Measurements from ENCODE around the gene ATOH8.

The ATOH8 gene

GRCh38 chr2:85799215-85799956 is 45.6 kb downstream of the ATOH8 start:
- H4K8ac ChIP-seq (ENCODE audit: low read length), result no peak overlapping the region
- no peak overlapping the region for H3K27ac ChIP-seq (ENCODE audit: low read length, poor library complexity, severe bottlenecking)
- no peak overlapping the region for H3K18ac ChIP-seq (ENCODE audit: low read depth in 1 of 2, low read length in 2 of 2)
- H2BK12ac ChIP-seq (ENCODE audit: low read length in 2 of 2), result peak overlapping the region in 1 of 2 experiments; percentile 14
- H3K27me3 ChIP-seq (ENCODE audit: control insufficient read depth in 1 of 2, insufficient read depth in 1 of 2, low read length in 2 of 2), result peaks cover 6% of the 10 kb centered on the region in 2 experiments
- H4K91ac ChIP-seq (ENCODE audit: low read length), result no peak overlapping the region
- no peak overlapping the region for H3K9ac ChIP-seq (ENCODE audit: low read length)
- H3K9me3 ChIP-seq (ENCODE audit: control insufficient read depth, low read length), result peaks cover 7% of the 10 kb centered on the region
- 76% methylated on average over 9 of the region's 11 CpGs for WGBS
- H2BK15ac ChIP-seq (ENCODE audit: low read depth, poor library complexity, severe bottlenecking), result no peak overlapping the region
- H3K79me1 ChIP-seq (replicated peaks; ENCODE audit: low read length, poor library complexity, severe bottlenecking), result no peaks in the 10 kb centered on the region
- H2AFZ ChIP-seq (ENCODE audit: low read depth, low read length), result no peak overlapping the region
- no peak overlapping the region for H2AK5ac ChIP-seq (ENCODE audit: low read length, severe bottlenecking)
- H3K23ac ChIP-seq (ENCODE audit: low read length in 2 of 2), result no peak overlapping the region
- no peak overlapping the region for H3K4ac ChIP-seq (ENCODE audit: low read depth in 1 of 2, low read length in 2 of 2)
- no peak overlapping the region for H3K14ac ChIP-seq (ENCODE audit: low read length in 2 of 2)
- H3K4me2 ChIP-seq (ENCODE audit: low read length, poor library complexity, severe bottlenecking), result no peak overlapping the region
- H3K36me3 ChIP-seq (ENCODE audit: control insufficient read depth in 1 of 2, insufficient read depth in 2 of 2, low read depth in 1 of 2, low read length in 2 of 2), result no peaks in the 10 kb centered on the region
- H2BK5ac ChIP-seq (ENCODE audit: low read depth, low read length, poor library complexity, severe bottlenecking), result no peak overlapping the region
- no peak overlapping the region for H2BK120ac ChIP-seq (ENCODE audit: low read depth, low read length)
- no peak overlapping the region for H3K4me3 ChIP-seq (ENCODE audit: insufficient read depth in 1 of 2, low read depth in 1 of 2, low read length in 2 of 2)
- H3K4me1 ChIP-seq (ENCODE audit: control insufficient read depth, insufficient read depth, low read depth, low read length), result peaks cover 25% of the 10 kb centered on the region
- no peak for DNase-seq

DNA sequence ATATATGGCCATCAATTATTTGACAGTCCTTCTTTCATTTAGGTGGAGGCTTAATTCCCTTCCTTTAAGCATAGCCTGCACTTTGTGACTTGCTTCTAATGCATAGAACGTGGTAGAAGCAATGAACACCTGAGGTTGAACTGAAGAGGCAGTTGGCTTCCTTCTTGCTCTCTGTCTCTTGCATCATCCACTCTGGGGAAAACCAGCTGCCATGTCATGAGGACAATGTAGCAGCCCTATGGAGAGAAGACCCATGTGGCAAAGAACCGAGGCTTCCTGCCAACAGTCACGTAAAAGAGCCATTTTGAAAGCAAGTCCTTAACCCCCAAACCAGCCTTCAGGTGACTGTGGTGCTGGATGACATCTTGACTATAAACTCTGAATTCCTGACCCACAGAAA is 46.8 kb downstream of the ATOH8 start:
- no peak overlapping the region for H2AK5ac ChIP-seq (ENCODE audit: low read length, severe bottlenecking)
- DNase-seq, result no peak
- no peak overlapping the region for H3K23ac ChIP-seq (ENCODE audit: low read length in 2 of 2)
- H4K91ac ChIP-seq (ENCODE audit: low read length), result no peak overlapping the region
- no peak overlapping the region for H3K14ac ChIP-seq (ENCODE audit: low read length in 2 of 2)
- no peaks in the 10 kb centered on the region for H3K79me1 ChIP-seq (replicated peaks; ENCODE audit: low read length, poor library complexity, severe bottlenecking)
- H4K8ac ChIP-seq (ENCODE audit: low read length), result no peak overlapping the region
- H3K4me3 ChIP-seq (ENCODE audit: insufficient read depth in 1 of 2, low read depth in 1 of 2, low read length in 2 of 2), result no peak overlapping the region
- no peak overlapping the region for H3K27ac ChIP-seq (ENCODE audit: low read length, poor library complexity, severe bottlenecking)
- H2BK12ac ChIP-seq (ENCODE audit: low read length in 2 of 2), result no peak overlapping the region
- H3K4me1 ChIP-seq (ENCODE audit: control insufficient read depth, insufficient read depth, low read depth, low read length), result peaks cover 16% of the 10 kb centered on the region
- H3K18ac ChIP-seq (ENCODE audit: low read depth in 1 of 2, low read length in 2 of 2), result no peak overlapping the region
- H2BK120ac ChIP-seq (ENCODE audit: low read depth, low read length), result no peak overlapping the region
- no peak overlapping the region for H2BK5ac ChIP-seq (ENCODE audit: low read depth, low read length, poor library complexity, severe bottlenecking)
- WGBS, result 81% methylated on average over 2 of the region's 3 CpGs
- H2AFZ ChIP-seq (ENCODE audit: low read depth, low read length), result no peak overlapping the region
- no peak overlapping the region for H3K9ac ChIP-seq (ENCODE audit: low read length)
- no peak overlapping the region for H2BK15ac ChIP-seq (ENCODE audit: low read depth, poor library complexity, severe bottlenecking)
- H3K36me3 ChIP-seq (ENCODE audit: control insufficient read depth in 1 of 2, insufficient read depth in 2 of 2, low read depth in 1 of 2, low read length in 2 of 2), result no peaks in the 10 kb centered on the region
- no peak overlapping the region for H3K4ac ChIP-seq (ENCODE audit: low read depth in 1 of 2, low read length in 2 of 2)
- H3K9me3 ChIP-seq (ENCODE audit: control insufficient read depth, low read length), result peaks cover 7% of the 10 kb centered on the region
- H3K27me3 ChIP-seq (ENCODE audit: control insufficient read depth in 1 of 2, insufficient read depth in 1 of 2, low read length in 2 of 2), result peaks cover 6% of the 10 kb centered on the region in 2 experiments
- H3K4me2 ChIP-seq (ENCODE audit: low read length, poor library complexity, severe bottlenecking), result no peak overlapping the region

GRCh38 chr2:85801871-85802270 is 48.1 kb downstream of the ATOH8 start:
- H3K36me3 ChIP-seq (ENCODE audit: control insufficient read depth in 1 of 2, insufficient read depth in 2 of 2, low read depth in 1 of 2, low read length in 2 of 2), result no peaks in the 10 kb centered on the region
- no peak for DNase-seq
- H3K27ac ChIP-seq (ENCODE audit: low read length, poor library complexity, severe bottlenecking), result no peak overlapping the region
- H2AK5ac ChIP-seq (ENCODE audit: low read length, severe bottlenecking), result no peak overlapping the region
- H2AFZ ChIP-seq (ENCODE audit: low read depth, low read length), result no peak overlapping the region
- no peak overlapping the region for H3K23ac ChIP-seq (ENCODE audit: low read length in 2 of 2)
- H3K4me2 ChIP-seq (ENCODE audit: low read length, poor library complexity, severe bottlenecking), result no peak overlapping the region
- H3K27me3 ChIP-seq (ENCODE audit: control insufficient read depth in 1 of 2, insufficient read depth in 1 of 2, low read length in 2 of 2), result peaks cover 0 to 6% of the 10 kb centered on the region in 2 experiments
- no peak overlapping the region for H3K18ac ChIP-seq (ENCODE audit: low read depth in 1 of 2, low read length in 2 of 2)
- no peaks in the 10 kb centered on the region for H3K79me1 ChIP-seq (replicated peaks; ENCODE audit: low read length, poor library complexity, severe bottlenecking)
- H2BK15ac ChIP-seq (ENCODE audit: low read depth, poor library complexity, severe bottlenecking), result no peak overlapping the region
- H4K8ac ChIP-seq (ENCODE audit: low read length), result no peak overlapping the region
- H2BK12ac ChIP-seq (ENCODE audit: low read length in 2 of 2), result peak overlapping the region in 1 of 2 experiments; percentile 19
- 81% methylated on average over 5 of the region's 5 CpGs for WGBS
- H4K91ac ChIP-seq (ENCODE audit: low read length), result no peak overlapping the region
- no peak overlapping the region for H2BK120ac ChIP-seq (ENCODE audit: low read depth, low read length)
- H3K4me1 ChIP-seq (ENCODE audit: control insufficient read depth, insufficient read depth, low read depth, low read length), result peaks cover 5% of the 10 kb centered on the region
- H3K9ac ChIP-seq (ENCODE audit: low read length), result no peak overlapping the region
- no peak overlapping the region for H3K14ac ChIP-seq (ENCODE audit: low read length in 2 of 2)
- no peak overlapping the region for H3K4me3 ChIP-seq (ENCODE audit: insufficient read depth in 1 of 2, low read depth in 1 of 2, low read length in 2 of 2)
- no peak overlapping the region for H3K4ac ChIP-seq (ENCODE audit: low read depth in 1 of 2, low read length in 2 of 2)
- peaks cover 7% of the 10 kb centered on the region for H3K9me3 ChIP-seq (ENCODE audit: control insufficient read depth, low read length)
- no peak overlapping the region for H2BK5ac ChIP-seq (ENCODE audit: low read depth, low read length, poor library complexity, severe bottlenecking)

DNA sequence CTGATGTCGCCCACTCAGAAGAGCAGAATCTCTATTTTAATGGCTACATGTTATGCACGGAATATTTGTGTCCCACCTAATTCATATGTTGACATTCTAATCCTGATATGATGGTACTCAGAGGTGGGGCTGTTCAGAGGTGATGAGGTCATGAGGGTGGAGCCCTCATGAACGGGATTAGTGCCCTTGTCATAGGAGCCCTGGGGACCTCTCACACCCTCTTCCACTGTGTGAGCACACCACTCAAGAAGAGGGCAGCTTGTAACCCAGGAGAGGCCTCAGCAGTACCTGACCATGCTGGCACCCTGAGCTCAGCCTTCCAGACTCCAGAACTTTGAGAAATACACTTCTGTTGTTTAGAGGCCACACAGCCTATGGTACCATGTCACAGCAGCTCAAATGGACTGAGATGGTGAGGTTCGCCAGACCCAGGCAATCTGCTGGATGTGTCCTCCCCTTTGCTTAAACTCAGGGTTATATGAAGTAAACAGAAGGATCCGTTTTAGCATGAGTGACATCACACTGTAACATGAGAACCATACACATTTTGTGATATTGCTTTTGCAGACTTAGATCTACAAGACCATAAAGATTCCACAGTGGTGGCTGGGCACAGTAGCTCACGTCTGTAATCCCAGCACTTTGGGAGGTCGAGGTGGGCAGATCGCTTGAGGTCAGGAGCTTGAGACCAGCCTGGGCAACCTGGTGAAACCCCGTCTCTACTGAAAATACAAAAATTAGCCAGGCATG is 48.7 kb downstream of the ATOH8 start:
- Histone ChIP-seq H3K4ac (ENCODE audit: low read depth in 1 of 2, low read length in 2 of 2) (no peak overlapping the region), H2BK120ac (ENCODE audit: low read depth, low read length) (no peak overlapping the region), H3K27me3 (ENCODE audit: control insufficient read depth in 1 of 2, insufficient read depth in 1 of 2, low read length in 2 of 2) (peaks cover 0 to 6% of the 10 kb centered on the region in 2 experiments), H3K36me3 (ENCODE audit: control insufficient read depth in 1 of 2, insufficient read depth in 2 of 2, low read depth in 1 of 2, low read length in 2 of 2) (no peaks in the 10 kb centered on the region), H3K4me2 (ENCODE audit: low read length, poor library complexity, severe bottlenecking) (no peak overlapping the region), H2AK5ac (ENCODE audit: low read length, severe bottlenecking) (no peak overlapping the region), H2BK5ac (ENCODE audit: low read depth, low read length, poor library complexity, severe bottlenecking) (no peak overlapping the region), H3K4me1 (ENCODE audit: control insufficient read depth, insufficient read depth, low read depth, low read length) (peaks cover 5% of the 10 kb centered on the region), H3K23ac (ENCODE audit: low read length in 2 of 2) (no peak overlapping the region), H3K9ac (ENCODE audit: low read length) (no peak overlapping the region), H2BK12ac (ENCODE audit: low read length in 2 of 2) (no peak overlapping the region), H3K14ac (ENCODE audit: low read length in 2 of 2) (no peak overlapping the region), H4K91ac (ENCODE audit: low read length) (no peak overlapping the region), H3K27ac (ENCODE audit: low read length, poor library complexity, severe bottlenecking) (no peak overlapping the region), H2BK15ac (ENCODE audit: low read depth, poor library complexity, severe bottlenecking) (no peak overlapping the region), H4K8ac (ENCODE audit: low read length) (no peak overlapping the region), H3K79me1 (replicated peaks; ENCODE audit: low read length, poor library complexity, severe bottlenecking) (no peaks in the 10 kb centered on the region), H2AFZ (ENCODE audit: low read depth, low read length) (no peak overlapping the region), H3K4me3 (ENCODE audit: insufficient read depth in 1 of 2, low read depth in 1 of 2, low read length in 2 of 2) (no peak overlapping the region), H3K9me3 (ENCODE audit: control insufficient read depth, low read length) (peaks cover 7% of the 10 kb centered on the region), H3K18ac (ENCODE audit: low read depth in 1 of 2, low read length in 2 of 2) (no peak overlapping the region)
- WGBS, result 78% methylated on average over 8 of the region's 9 CpGs
- peak; percentile 64 for DNase-seq

All from mesenchymal stem cell (in vitro differentiated cells and primary cell).